Thyroid gland (tissue), 4 donors: ENCODE data around the gene HYCC1. TPM values are rescaled to one million over a fixed set of nuclear protein-coding genes. Genes with fewer than 3 reads are reported as not detected.

Experiments used
- DNase-seq, 2 donors: peaks; one replicate each; pipeline ENCODE4 v3.0.0-alpha.2; 2019
- H3K27ac ChIP-seq, 3 donors: fragments of 200-600 bp; sonication (generic); 1 replicate in 2 of 3; 2 replicates in 1 of 3; pipeline ENCODE4 v1.5.1; 2016 to 2019; ENCODE audit warnings: mild to moderate bottlenecking in 1 of 3, moderate library complexity in 1 of 3
- H3K27me3 ChIP-seq: fragments of 200-600 bp; sonication (generic); one replicate; pipeline ENCODE4 v1.5.1; 2019
- H3K36me3 ChIP-seq, 2 donors: fragments of 200-600 bp; sonication (generic); one replicate each; pipeline ENCODE4 v1.5.1; 2016 to 2019
- H3K4me1 ChIP-seq, 2 donors: fragments of 200-600 bp; sonication (generic); one replicate each; pipeline ENCODE4 v1.5.1; 2017 to 2019
- H3K4me3 ChIP-seq, 3 donors: fragments of 200-600 bp; sonication (generic); replicated peaks in 1 of 3; 1 replicate in 2 of 3; 2 replicates in 1 of 3; pipeline ENCODE4 v1.5.1; 2016; ENCODE audit warnings: mild to moderate bottlenecking in 1 of 3
- H3K9me3 ChIP-seq: fragments of 200-600 bp; sonication (generic); one replicate; pipeline ENCODE4 v1.5.1; 2017
- CTCF ChIP-seq, 6 experiments: fragments of 200-600 bp in 3 of 6; fragments of 450-650 bp in 3 of 6; sonication (generic) in 3 of 6; IDR thresholded peaks; one replicate each; pipeline ENCODE4 v1.5.1; 2016 to 2019; ENCODE audit warnings: antibody characterized with exemption in 6 of 6, mild to moderate bottlenecking in 2 of 6, inconsistent platforms in 1 of 6, moderate library complexity in 1 of 6
- POLR2A ChIP-seq, 2 donors: fragments of 450-650 bp; IDR thresholded peaks; one replicate each; pipeline ENCODE4 v1.6.1; 2017; ENCODE audit warnings: antibody characterized with exemption in 2 of 2, mild to moderate bottlenecking in 2 of 2, moderate library complexity in 1 of 2
- WGBS, 2 donors: methylation state at CpG; one replicate each; pipeline ENCODE4 v1.1.5; 2017; 5-methylcytosine and 5-hydroxymethylcytosine counted together
- intact Hi-C: fragments of 100-400 bp; cut with DNase I; formaldehyde crosslinking; loops from one replicate; pipeline ENCODE4 v1.15.1; 2023
- total RNA-seq, 4 donors: library from RNA; depleted of rRNA; stranded (reverse); fragments of >200 nt; gene quantifications; one replicate each; pipeline ENCODE4 v1.2.3, GENCODE V29; 2016

HYCC1 gene
- total RNA-seq: 10 to 100 TPM; 18.5 to 38.7 (median 23.4) TPM

DNA sequence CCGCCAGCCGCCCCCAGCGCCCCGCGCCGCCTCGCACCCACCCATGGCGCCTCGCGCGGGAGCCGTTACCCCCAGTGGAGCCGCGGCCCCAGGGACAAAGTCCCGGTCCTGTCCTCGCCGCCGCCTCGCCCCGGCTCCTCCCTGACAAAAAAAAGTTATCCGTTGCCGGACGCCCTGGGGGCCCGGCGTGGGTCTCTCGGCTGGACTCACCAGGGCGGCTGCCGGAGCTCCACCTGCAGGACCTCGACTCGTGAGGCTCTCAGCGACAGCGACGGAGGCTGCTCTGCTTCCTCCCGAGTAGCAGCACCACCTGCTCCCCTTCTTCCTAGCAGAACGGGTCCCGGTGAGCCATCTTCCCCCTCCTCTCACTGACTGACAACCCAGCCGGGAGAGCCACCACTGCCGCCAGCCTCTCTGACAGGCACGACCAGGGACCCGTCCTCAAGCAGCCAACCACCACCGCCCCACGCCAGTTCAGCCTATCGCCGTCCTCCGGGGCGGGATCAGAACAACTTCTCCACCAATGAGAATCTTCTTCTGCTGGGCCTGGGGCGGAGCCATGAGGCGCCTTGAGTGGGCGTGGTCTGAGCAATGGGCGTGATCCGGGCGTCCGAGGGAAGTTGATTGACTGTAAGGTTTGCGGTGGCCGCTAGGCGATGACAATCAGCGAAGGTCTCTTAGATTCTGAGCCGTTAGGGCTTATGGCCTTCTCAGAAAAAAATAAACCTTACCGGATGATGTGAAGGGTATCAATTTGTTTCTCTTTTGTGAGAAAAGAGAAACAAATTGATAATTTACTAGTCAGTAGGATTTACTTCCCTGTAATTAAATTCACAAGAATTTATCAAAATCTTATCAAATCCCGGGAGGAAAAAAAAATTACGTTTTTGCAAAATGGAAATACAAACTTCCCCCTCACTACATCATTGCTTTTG lies at the start of gene HYCC1:
Gene HYCC1, minus strand, starts transcription at position 416 of the 935 bp plus-strand sequence. CDS start 23,019 bp downstream, outside the sequence.
- intact Hi-C loops: no loop called here
- 7 to 11% methylated on average over 18 to 21 of the region's 61 CpGs for WGBS, 2 donors
- no peaks in the 10 kb centered on the region for H3K27me3 ChIP-seq
- H3K36me3 ChIP-seq: no peaks in the 10 kb centered on the region
- no peaks in the 10 kb centered on the region for H3K9me3 ChIP-seq
- H3K4me1 ChIP-seq: peaks cover 2 to 6% of the 10 kb centered on the region in 2 donors
- H3K27ac ChIP-seq: peak within 1 kb of the TSS; percentile 32 to 67 (median 61)
- DNase-seq: peak; percentile 99
- TF ChIP-seq CTCF (IDR thresholded peaks at IDR 0.05) (peak in 5 of 6 experiments; percentile 35 to 70 (median 60)), POLR2A (IDR thresholded peaks at IDR 0.05) (peak; percentile 39 to 99)
- H3K4me3 ChIP-seq: peak within 1 kb of the TSS; percentile 70 to 81 (median 71)

- Histone ChIP-seq H3K4me3 (no peak overlapping the region), H3K27me3 (no peaks in the 10 kb centered on the region), H3K9me3 (no peaks in the 10 kb centered on the region), H3K4me1 (no peaks in the 10 kb centered on the region), H3K36me3 (no peaks in the 10 kb centered on the region), H3K27ac (no peak overlapping the region)
- TF ChIP-seq CTCF (IDR thresholded peaks at IDR 0.05) (no peak), POLR2A (IDR thresholded peaks at IDR 0.05) (no peak)
- intact Hi-C loops: no loop called here
- no peak for DNase-seq
- WGBS, 2 donors: 93 to 94% methylated on average over 7 of the region's 7 CpGs
Observed at GRCh38 chr7:23062452-23062851, 48.5 kb upstream of the HYCC1 start.

DNA sequence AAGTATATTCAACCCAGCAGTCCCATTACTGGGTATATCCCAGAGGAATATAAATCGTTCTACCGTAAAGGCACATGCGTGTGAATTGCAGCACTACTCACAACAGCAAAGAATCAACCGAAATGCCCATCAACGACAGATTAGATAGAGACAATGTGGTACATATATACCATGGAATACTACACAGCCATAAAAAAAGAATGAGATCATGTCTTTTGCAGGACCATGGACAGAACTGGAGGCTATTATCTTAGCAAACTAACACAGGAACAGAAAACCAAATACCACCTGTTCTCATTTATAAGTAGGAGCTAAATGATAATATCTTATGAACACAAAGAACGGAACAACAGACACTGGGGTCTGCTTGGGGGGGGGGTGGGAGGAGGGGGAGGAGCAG lies 47.4 kb upstream of the HYCC1 start:
- WGBS, 2 donors: 92 to 94% methylated on average over 5 to 6 of the region's 6 CpGs

DNA sequence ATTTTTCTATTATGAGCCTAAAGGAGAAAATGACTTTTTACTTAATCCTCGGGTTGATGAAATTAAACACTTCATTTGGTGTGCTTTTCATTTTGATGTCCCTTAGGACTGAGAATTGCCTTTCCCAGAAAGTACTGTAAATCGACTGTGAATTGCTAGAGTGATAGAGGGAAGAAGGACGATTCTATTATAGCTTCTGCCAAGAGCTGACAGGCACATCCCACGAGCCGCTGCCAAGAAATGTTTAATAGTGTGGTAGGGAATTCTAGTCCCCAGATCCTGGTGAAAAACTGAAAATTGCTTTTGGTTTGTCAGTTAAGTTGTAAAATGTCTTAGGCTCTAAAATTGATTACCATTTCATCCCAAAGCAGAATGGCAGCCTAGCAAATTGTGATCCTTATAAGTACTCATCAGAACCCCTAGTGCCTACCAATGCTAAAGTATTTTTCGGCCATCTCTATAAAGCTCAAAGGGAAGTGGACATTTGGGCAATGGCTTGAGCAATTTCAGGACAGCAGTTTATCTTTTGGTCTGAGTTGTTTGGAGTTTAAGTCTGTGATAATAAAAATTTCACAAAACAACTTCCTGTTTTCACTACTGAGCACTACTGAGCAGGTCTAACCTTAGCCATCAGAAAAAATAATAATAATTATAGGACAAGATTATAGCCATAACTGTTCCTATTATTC lies 44.6 kb upstream of the HYCC1 start:
- DNase-seq: no peak
- Histone ChIP-seq H3K27ac (no peak overlapping the region), H3K4me1 (no peaks in the 10 kb centered on the region), H3K4me3 (no peak overlapping the region), H3K36me3 (no peaks in the 10 kb centered on the region), H3K27me3 (no peaks in the 10 kb centered on the region), H3K9me3 (no peaks in the 10 kb centered on the region)
- intact Hi-C loops: loop anchor here (5.0 kb wide), 1 partner anchor 496 kb away; no protein-coding TSS in a partner anchor
- 65 to 70% methylated on average over 6 of the region's 6 CpGs for WGBS, 2 donors
- no peak for TF ChIP-seq CTCF (IDR thresholded peaks at IDR 0.05)
- no peak for TF ChIP-seq POLR2A (IDR thresholded peaks at IDR 0.05)

More for the DNA sequence above, 47.4 kb upstream of the HYCC1 start:
- Histone ChIP-seq H3K27me3 (no peaks in the 10 kb centered on the region), H3K27ac (no peak overlapping the region), H3K36me3 (no peaks in the 10 kb centered on the region), H3K9me3 (no peaks in the 10 kb centered on the region), H3K4me3 (no peak overlapping the region), H3K4me1 (no peaks in the 10 kb centered on the region)
- intact Hi-C loops: no loop called here
- no peak for DNase-seq
- no peak for TF ChIP-seq CTCF (IDR thresholded peaks at IDR 0.05)
- no peak for TF ChIP-seq POLR2A (IDR thresholded peaks at IDR 0.05)
